Limb (tissue), 2 donors: ENCODE data around the gene SIRT7.
A peak's percentile ranks its signal among the peaks of the same experiment; 100 is the strongest.
"Not testable (repeated sequence)": the region's sequence is repeated elsewhere in the genome, so short reads cannot be mapped to it uniquely, and the experiment has no call there.

Experiments used
- DNase-seq, 2 donors: peaks; one replicate each; pipeline ENCODE4 v3.0.0-alpha.2; 2016; ENCODE audit errors: extremely low spot score in 2 of 2

The SIRT7 gene

DNA sequence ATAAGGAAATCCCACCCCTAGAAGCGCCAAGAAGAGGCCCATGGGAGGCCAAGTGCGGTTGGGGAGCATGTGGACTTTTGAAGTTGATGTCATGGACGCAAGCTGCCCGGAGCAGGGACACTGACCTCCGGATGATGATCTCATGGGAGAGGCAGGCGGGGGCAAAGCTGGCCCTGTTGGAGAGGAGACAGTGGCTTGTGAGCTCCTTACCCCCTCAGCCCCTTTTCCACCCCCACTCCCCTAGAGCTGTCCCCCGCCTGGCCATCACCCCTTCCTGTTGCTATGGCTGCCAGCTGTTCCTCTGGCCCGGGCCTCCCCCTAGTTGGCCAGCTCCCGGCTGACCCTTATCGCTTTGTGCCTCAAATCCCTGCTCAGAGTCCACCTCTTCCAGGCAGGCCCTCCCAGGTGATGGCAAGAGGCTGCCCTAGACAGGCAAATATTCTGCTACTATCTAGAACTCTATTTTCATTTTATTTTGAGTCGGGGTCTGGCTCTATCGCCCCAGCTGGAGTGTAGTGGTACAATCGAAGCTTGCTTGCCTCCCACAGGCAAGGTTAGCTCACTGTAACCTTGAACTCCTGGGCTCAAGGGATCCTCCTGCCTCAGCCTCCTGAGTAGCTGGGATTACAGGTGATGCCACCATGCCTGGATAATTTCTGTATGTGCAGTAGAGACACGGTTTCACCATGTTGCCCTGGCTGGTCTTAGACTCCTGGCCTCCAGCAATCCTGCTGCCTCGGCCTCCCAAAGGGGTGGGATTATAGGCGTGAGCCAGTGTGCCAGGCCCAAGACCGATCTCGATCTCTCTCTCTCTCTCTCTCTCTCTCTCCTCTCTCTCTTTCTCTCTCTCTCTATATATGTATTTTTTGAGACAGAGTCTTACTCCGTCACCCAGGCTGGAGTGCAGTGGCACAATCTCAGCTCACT lies 36.4 kb upstream of the SIRT7 start:
- no peak for DNase-seq

DNA sequence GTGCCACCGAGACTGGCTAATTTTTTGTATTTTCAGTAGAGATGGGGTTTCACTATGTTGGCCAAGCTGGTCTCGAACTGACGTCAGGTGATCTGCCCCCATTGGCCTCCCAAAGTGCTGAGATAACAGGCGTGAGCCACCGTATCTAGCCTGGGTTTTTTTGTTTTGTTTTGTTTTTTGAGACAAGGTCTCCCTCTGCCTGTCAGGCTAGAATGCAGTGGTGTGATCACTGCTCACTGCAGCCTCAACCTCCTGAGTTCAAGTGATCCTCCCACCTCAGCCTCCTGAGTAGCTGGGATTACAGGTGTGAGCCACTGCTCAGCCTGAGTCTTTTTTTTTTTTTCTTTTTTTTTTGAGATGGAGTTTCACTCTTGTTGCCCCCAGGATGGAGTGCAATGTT lies 35.5 kb upstream of the SIRT7 start:
- DNase-seq: not testable (repeated sequence)

- DNase-seq: no peak
Measured at GRCh38 chr17:81952792-81953228, 34.8 kb upstream of the SIRT7 start.

DNA sequence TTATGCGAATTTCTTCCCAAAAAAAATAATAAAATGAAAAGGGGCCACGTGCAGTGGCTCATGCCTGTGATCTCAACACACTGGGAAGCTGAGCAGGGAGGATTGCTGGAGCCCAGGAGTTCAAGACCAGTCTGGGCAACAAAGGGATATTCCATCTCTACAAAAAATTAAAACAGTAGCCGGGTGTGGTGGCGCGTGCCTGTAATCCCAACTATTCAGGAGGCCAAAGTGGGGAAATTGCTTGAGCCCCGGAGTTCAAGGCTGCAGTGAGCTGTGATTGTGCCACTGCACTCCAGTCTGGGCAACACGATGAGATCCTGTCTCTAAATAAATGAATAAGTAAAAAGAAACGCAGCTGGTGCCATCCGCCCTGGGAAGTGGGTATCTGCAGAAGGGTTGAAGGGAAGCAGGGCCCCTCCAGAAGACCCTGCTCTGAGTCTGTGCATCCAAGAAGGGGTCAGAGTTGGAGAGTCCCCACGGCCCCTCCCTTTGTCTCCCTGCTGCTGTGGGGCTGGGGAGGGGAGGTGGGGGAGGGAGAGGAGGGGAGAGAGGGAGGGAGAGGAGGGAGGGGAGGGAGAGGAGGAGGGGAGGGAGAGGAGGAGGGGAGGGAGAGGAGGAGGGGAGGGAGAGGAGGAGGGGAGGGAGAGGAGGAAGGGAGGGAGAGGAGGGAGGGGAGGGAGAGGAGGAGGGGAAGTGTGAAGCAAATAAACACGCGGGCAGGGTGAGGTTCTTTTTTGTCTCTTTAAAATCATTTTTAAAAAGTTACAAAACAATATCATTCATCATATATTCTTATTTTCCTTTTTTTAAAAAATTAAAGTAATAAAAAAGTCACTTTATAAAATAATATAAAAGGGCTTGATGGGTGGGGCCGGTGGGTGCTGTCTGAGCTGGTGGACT lies 34.1 kb upstream of the SIRT7 start:
- no peak for DNase-seq

DNA sequence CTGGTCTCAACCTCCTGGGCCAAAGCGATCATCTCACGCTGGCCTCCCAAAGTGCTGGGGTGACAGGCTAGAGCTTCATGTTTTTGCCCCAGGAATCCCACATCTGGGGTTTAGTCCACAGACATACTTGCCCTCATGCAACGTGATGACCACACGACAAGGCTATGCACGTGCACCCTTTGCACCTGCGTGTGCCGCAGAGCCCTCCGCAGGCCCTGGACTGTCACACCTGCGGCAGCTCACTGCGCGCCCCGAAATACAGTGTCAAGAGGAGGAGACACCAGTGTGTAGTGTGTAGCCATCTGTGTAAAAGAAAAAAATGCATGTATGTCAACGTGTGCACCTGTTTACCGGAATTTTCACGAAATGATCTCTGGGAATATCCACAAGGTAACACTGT lies 32.5 kb upstream of the SIRT7 start:
- no peak for DNase-seq

DNA sequence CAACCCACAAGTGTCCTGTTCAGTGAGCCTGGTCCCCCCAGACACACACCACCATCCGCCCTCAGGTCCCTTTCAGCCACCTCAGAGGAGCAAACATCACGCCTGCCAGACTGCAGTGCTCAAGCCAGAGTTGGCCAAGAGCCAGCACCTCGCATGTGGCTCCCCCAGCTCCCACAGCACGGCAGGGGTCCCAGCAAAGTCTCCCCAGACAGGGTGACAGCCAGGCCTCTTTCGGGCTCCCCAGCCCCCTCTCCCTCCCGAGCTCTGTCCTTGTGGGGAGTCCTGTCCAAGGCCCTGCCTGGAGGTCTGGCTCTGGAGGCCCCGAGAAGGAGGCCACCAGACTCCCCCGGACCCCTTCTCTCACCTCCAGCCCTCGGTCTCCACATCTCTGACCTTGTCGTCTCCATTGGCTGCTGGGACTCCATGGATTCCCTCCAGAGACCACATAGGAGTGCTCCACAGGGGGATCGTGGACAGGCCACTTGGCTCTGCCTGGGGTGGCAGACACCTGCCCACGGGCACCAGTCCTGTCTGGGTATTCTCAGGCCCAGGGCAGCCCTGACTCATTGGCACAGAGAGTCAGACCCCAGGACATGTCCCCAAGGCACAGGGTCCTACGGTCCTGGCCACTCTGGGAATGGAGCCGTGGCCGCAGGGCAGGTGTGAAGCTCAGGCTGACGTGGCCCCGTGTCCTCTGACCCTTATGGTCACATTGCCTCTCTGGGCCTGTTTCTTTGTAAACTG lies 30.8 kb upstream of the SIRT7 start:
- DNase-seq: no peak

GRCh38 chr17:81947189-81947588 lies 29.2 kb upstream of the SIRT7 start, which contains the start of gene MYADML2:
Gene MYADML2, minus strand, starts transcription at chr17:81947233. Its CDS starts 5,492 bp downstream, at chr17:81941741.
- DNase-seq: no peak

- no peak for DNase-seq
Measured at GRCh38 chr17:81944858-81945257, 26.9 kb upstream of the SIRT7 start.

DNA sequence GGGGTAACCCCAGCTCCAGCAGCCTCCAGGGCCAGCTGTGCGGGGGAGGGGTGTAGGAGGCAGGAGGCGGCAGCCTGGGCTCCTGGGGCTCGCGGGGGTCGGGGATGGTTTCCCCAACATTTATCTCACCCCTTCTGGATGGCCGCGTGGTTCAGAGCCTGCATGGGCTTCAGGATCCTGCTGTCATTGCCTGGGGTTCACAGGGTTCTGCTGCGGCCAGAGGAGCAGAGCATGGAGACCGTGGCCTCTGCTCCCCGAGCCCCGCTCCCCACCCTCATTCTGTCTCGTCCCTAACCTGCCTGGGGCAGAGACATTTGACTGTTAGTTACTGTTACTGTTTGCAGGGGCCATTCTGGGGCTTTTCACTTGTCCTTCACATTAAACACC lies 24.2 kb upstream of the SIRT7 start:
- DNase-seq: no peak

GRCh38 chr17:81941484-81942166 lies 23.6 kb upstream of the SIRT7 start:
- peak in 1 of 2 donors; percentile 41 for DNase-seq

DNA sequence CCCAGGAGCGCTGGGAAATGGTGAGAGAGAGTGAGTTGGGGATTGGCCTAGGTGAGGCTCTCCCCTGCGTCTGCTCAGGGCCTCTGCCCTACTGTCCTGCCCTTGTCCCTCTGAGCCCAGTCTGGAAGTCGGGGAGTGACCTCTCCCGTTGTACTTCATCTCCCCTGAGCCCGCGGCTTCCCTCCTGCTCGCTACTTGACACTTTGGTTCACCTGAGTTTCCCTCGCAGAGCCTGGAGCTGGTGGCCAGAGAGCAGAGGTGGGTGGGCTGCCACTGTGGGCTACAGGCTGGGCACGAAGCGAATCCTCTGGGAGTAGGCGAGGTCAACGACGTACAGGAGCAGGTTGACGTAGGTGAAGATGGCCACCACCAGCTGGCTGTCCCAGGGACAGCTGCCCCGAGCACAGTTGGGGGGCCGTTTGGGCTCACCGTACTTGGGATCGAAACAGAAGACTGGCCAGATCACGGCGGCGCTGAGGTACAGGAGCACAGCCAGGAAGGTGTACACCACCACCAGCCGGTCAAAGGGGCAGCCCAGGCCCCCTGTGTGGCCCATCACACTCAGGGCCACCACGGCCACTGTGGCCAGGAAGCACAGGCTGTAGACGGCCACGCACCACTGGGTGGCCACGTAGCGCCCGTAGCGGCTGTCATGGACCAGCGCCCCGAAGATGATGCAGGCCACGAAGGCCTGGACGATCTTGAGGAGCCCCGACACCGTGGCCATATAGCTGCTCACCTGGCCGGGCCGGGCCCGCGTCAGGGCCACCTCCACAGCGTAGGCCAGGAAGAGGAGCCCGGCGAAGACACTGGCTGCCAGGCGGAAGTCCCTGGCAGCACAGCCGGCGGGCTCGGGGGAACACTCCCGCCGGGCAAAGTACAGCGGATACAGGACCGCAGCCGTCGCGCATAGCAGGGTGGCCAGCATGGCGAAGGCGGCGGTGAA lies 22.8 kb upstream of the SIRT7 start:
- DNase-seq: no peak

DNA sequence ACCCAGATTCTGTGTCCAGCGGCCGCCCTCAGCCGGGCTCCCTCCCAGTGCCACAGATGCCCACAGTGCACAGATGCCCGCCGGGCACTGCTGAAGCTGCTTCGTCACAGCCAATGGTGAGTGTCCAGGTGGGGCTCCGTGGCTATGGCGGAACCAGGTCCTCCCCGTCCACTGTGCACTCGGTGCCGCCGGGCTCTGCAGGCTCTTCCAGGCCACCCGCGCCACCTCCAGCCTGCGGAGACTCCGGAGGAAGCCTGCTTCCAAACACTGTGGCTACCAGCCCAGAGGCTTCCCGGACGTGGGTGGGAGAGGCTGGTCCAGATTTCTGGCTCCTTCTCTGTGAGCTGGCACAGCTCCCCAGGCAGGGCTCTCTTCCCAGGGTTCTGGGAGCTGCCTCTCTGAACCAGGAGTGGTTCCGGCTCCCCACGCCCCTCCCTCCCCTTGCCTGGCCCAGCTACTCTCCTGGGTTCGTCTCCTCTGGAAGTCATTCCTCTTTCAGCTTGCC lies 22.0 kb upstream of the SIRT7 start:
- no peak for DNase-seq

DNA sequence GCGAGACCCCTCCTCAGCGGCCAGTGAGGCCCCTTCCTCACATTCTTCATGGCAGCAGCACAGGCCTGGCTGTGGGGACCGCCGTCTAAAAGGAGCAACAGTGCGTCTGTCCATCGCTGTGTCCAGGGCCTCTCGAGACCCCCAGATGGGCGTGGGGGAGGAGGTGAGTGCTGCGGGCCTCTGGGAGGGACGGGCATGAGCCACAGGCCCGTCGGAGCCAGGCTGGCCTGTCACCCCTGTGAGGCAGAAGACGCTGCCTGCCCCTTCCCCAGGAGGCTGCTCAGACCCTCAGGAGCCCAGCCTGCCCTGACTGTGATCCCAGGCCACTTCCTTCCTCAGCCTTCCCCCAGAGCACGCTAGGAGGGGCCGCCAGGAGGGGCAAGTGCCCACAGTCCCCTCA lies 21.2 kb upstream of the SIRT7 start:
- no peak for DNase-seq

GRCh38 chr17:81935709-81936084 lies 17.7 kb upstream of the SIRT7 start:
- no peak for DNase-seq

DNA sequence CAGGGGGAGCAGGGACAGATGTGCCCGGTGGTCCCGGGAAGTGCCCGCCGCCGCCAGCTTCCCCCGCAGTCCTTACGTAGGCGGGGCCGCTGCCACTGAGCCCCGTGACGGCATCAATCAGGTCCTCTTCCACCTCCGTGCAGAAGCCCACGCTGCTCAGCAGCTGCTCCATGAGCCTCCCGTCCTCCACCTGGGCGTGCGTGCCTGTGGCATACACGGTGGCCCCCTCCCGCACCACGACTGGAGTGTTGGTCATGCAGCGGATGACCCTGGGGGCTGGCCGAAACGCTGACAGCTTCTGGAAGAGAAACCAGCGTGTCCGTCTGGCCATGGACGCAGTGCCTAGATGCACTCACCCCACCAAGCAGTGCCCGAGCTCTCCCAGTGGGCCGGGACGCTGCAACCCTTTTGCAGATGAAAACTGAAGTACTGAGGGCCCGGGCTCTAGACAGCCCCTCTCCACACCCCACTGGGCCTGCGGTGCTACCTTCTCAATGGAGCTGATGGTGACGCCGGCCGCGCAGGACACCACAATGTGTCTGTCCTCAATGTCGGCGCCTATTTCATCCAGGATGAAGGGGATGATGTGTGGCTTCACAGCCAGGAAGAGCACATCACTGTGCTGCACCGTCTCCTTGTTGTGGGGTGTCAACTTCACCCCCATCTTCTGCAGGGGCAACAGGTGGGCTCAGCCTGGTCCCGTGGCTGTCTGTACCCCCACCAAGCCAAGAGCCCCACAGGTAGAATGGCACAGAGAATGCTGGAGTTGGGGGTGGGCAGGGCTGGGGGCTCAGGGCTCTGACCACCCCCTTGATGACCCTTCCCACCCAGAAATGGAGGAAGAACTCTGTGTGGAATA lies 17.1 kb upstream of the SIRT7 start:
- no peak for DNase-seq

DNA sequence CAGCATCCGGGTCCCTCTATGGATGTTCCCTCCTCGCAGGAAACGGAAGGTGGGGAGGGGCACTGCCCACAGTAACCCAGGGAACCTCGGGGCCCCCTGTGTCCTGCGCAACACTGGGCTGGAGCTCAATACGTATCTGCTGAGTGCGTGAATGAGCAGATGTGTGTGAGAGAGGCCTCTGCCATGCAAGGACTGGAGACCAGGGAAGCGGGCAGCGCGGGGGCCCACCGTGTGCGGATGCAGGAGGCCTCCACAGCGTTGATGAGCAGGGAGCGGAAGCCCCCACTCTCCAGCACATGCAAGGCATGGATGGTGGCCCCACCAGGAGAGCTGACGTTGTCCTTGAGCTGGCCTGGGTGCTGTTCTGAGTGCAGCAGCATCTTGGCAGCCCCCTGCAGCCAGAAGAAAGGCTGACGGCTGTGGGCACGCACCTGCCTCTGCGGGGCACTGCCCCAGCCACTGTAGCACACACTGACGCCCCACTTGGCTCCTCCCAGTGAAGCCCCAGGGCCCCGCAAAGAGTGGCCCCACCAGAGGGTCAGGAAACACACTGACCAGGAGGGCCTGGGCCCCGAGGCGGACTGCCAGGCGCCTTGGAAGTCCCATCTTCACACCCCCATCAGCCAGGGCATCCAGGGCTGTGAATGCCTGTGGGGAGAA lies 16.3 kb upstream of the SIRT7 start:
- DNase-seq: no peak

GRCh38 chr17:81933178-81933699 lies 15.3 kb upstream of the SIRT7 start:
- DNase-seq: no peak
